PC-3 (cell line): ENCODE results near the gene HOXC12.

ENCODE experiments used
- EZH2 ChIP-seq: fragments of 300-600 bp; sonication (generic); IDR thresholded peaks from one replicate; pipeline ENCODE4 v1.6.1; 2017; ENCODE audit warnings: antibody characterized with exemption, mild to moderate bottlenecking, low read length; ENCODE audit not compliant: unreplicated experiment
- EZH2phosphoT487 ChIP-seq: fragments of 300-600 bp; sonication (generic); IDR thresholded peaks from 2 replicates; pipeline ENCODE4 v1.6.1; 2018; ENCODE audit warnings: mild to moderate bottlenecking, antibody characterized with exemption, low read length, borderline replicate concordance
- TF ChIP-seq, protein P1 (sequence below): fragments of 300-600 bp; sonication (generic); conservative IDR thresholded peaks from 2 replicates; pipeline ENCODE4 v1.5.1; 2017; ENCODE audit warnings: antibody characterized with exemption, low read depth, mild to moderate bottlenecking, low read length

DNA sequence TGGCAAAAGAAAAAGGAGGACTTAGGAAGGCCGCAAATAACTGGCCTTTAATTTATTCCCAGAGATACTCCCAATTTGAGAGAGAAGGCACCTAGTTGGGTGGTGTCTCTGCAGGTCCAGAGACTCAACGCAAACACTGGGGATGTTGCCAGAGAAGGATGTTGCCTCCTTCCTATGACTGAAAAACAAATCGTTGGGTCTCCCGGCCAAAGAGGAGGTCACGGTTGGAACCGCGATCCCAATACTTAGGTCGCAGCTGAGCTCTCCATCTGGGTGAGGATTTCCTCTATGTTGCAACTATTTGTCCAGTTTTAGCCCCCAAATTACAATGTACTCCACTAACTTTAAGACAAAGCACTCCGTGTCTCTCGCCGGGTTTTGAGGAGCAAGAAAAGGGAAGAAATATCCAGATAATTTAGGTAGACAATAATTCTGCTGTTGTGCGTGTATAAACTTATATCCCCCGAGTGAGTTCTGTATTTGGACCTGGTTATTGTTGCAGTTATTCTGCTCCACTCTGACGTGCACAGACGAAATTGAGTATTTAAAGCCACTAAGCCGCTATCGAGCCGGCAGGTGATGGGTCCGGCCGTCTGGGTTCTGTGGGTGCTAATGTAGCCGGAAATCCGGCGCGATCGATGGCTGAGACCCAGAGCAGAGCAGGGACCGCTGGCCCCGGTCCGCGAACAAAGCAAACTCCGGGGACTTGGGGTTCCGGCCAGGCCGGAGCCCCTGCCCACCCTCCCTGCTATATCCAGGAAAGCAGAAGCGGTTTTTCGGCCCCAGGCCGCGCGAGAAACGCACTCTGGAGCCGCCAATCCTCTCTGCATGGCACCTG lies 5.7 kb downstream of the HOXC12 start:
- TF ChIP-seq, protein P1, sequence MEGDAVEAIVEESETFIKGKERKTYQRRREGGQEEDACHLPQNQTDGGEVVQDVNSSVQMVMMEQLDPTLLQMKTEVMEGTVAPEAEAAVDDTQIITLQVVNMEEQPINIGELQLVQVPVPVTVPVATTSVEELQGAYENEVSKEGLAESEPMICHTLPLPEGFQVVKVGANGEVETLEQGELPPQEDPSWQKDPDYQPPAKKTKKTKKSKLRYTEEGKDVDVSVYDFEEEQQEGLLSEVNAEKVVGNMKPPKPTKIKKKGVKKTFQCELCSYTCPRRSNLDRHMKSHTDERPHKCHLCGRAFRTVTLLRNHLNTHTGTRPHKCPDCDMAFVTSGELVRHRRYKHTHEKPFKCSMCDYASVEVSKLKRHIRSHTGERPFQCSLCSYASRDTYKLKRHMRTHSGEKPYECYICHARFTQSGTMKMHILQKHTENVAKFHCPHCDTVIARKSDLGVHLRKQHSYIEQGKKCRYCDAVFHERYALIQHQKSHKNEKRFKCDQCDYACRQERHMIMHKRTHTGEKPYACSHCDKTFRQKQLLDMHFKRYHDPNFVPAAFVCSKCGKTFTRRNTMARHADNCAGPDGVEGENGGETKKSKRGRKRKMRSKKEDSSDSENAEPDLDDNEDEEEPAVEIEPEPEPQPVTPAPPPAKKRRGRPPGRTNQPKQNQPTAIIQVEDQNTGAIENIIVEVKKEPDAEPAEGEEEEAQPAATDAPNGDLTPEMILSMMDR: no peak
- TF ChIP-seq EZH2 (no peak), EZH2phosphoT487 (no peak)
